SU-DHL-6 (cell line): ENCODE results near the gene EDIL3.

ENCODE experiments used
- EZH2phosphoT487 ChIP-seq: fragments of 200-600 bp; sonication (generic), shearing (Covaris generic); conservative IDR thresholded peaks from 2 replicates; pipeline ENCODE4 v1.6.1; 2018; ENCODE audit warnings: mild to moderate bottlenecking, antibody characterized with exemption, low read length, moderate library complexity, mixed read lengths
- TF ChIP-seq, protein P1 (sequence below): fragments of 200-600 bp; sonication (generic); IDR thresholded peaks from one replicate; pipeline ENCODE4 v1.5.1; 2017; ENCODE audit warnings: antibody characterized with exemption, mild to moderate bottlenecking, low read length, moderate library complexity; ENCODE audit not compliant: insufficient read depth, poor library complexity, severe bottlenecking

DNA sequence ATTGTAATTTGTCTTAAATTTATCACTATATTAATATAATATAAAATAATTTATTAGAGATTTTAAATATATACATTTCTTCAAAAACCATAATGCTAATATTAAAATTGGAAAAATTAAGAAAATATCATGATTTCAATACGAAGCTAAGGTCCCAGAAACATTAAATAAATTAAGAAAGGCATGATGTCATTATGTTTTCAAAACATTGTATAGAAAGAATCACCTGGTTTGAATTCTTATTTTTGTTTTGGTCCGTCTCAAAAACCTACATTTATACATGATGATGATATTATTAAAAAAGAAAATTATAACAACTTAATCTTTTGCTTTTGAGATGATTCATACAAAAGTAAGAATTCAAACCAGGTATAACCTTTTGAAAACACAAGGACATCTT is 8.2 kb upstream of the EDIL3 start:
- TF ChIP-seq, protein P1, sequence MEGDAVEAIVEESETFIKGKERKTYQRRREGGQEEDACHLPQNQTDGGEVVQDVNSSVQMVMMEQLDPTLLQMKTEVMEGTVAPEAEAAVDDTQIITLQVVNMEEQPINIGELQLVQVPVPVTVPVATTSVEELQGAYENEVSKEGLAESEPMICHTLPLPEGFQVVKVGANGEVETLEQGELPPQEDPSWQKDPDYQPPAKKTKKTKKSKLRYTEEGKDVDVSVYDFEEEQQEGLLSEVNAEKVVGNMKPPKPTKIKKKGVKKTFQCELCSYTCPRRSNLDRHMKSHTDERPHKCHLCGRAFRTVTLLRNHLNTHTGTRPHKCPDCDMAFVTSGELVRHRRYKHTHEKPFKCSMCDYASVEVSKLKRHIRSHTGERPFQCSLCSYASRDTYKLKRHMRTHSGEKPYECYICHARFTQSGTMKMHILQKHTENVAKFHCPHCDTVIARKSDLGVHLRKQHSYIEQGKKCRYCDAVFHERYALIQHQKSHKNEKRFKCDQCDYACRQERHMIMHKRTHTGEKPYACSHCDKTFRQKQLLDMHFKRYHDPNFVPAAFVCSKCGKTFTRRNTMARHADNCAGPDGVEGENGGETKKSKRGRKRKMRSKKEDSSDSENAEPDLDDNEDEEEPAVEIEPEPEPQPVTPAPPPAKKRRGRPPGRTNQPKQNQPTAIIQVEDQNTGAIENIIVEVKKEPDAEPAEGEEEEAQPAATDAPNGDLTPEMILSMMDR: no peak
- no peak for TF ChIP-seq EZH2phosphoT487
